Measurements from ENCODE around the gene HLX. TPM values are rescaled to one million over a fixed set of nuclear protein-coding genes. Genes with fewer than 3 reads are reported as not detected.
A peak's percentile ranks its signal among the peaks of the same experiment; 100 is the strongest.

The HLX gene
- total and polyA plus RNA-seq, 4 donors: 3.0 to 8.3 (median 6.1) TPM

DNA sequence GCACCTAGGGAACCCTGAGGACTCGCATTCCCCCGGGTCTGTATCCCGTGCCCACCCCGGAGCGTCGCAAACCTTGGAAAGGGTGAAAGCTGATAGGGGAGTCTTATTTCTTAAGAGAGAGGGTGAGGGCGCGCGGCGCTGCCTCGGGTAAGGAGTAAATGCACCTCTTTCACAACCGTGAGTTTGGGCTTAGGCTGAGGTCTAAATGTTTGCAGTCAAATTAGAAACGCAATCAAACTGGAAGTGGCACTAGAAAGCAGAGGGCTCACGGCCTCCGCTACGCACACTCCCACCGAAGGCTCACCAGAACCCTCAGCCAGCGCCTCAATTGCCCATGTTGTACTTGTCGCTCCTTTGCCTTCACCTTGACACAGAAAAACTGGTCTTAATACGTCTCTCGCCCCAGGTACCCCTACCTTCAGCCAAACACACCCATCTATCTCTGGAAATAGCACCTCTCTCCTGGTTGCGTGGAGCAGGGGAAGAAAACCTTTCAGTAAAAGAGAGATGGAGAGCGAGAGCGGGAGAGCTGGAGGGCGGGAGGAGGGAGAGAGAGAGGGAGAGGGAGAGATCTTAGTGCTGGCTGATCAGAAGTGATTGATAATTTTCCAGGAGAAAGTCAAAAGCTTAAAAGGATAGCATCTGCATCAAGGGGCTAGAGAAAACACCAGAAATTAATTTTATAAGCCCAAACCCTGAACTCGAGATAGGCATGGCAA, 1.7 kb upstream of the HLX start:
- peaks cover 3 to 64% (median 56%) of the 10 kb centered on the region in 4 donors for H3K4me1 ChIP-seq (ENCODE audit: control insufficient read depth in 4 of 4, insufficient read depth in 4 of 4, low read length in 3 of 4)
- H3K9ac ChIP-seq (ENCODE audit: low read depth in 1 of 2, low read length in 2 of 2): peak overlapping the region in 1 of 2 donors; percentile 5
- no peak for DNase-seq (ENCODE audit: low spot score)
- H3K27me3 ChIP-seq (ENCODE audit: control insufficient read depth in 4 of 4, insufficient read depth in 4 of 4, low read length in 3 of 4): no peaks in the 10 kb centered on the region
- TF ChIP-seq FOXA1 (IDR thresholded peaks at IDR 0.05): no peak
- no peak for TF ChIP-seq NR2F2 (IDR thresholded peaks at IDR 0.05)
- H3K4me3 ChIP-seq (ENCODE audit: low read depth in 1 of 3, low read length in 3 of 3): peak overlapping the region in 1 of 3 donors; percentile 22
- WGBS: 65% methylated on average over 26 of the region's 26 CpGs
- peak overlapping the region; percentile 88 to 96 for H3K27ac ChIP-seq (ENCODE audit: low read depth in 1 of 2, low read length in 2 of 2)
- no peaks in the 10 kb centered on the region for H3K9me3 ChIP-seq (ENCODE audit: control insufficient read depth in 4 of 4, low read length in 3 of 4)
- H3K36me3 ChIP-seq (ENCODE audit: control insufficient read depth in 4 of 4, insufficient read depth in 3 of 4, low read depth in 1 of 4, low read length in 3 of 4): peaks cover 0 to under 1% (median 0%) of the 10 kb centered on the region in 4 donors

GRCh38 chr1:220878191-220879075, 810 bp upstream of the HLX start:
- DNase-seq (ENCODE audit: low spot score): no peak
- peak overlapping the region; percentile 88 to 96 for H3K27ac ChIP-seq (ENCODE audit: low read depth in 1 of 2, low read length in 2 of 2)
- no peaks in the 10 kb centered on the region for H3K27me3 ChIP-seq (ENCODE audit: control insufficient read depth in 4 of 4, insufficient read depth in 4 of 4, low read length in 3 of 4)
- peaks cover 3 to 58% (median 54%) of the 10 kb centered on the region in 4 donors for H3K4me1 ChIP-seq (ENCODE audit: control insufficient read depth in 4 of 4, insufficient read depth in 4 of 4, low read length in 3 of 4)
- 25% methylated on average over 42 of the region's 42 CpGs for WGBS
- peaks cover 0 to 8% (median under 1%) of the 10 kb centered on the region in 4 donors for H3K36me3 ChIP-seq (ENCODE audit: control insufficient read depth in 4 of 4, insufficient read depth in 3 of 4, low read depth in 1 of 4, low read length in 3 of 4)
- H3K9ac ChIP-seq (ENCODE audit: low read depth in 1 of 2, low read length in 2 of 2): peak overlapping the region; percentile 57 to 58
- H3K4me3 ChIP-seq (ENCODE audit: low read depth in 1 of 3, low read length in 3 of 3): peak overlapping the region; percentile 59 to 72 (median 61)
- TF ChIP-seq GABPA (IDR thresholded peaks at IDR 0.05 in 1 of 2, conservative IDR thresholded peaks at IDR 0.05 in 1 of 2) (no peak), YY1 (IDR thresholded peaks at IDR 0.05) (no peak), FOXA1 (IDR thresholded peaks at IDR 0.05) (no peak), HNF4A (conservative IDR thresholded peaks at IDR 0.05) (no peak), TAF1 (conservative IDR thresholded peaks at IDR 0.05) (no peak), RAD21 (IDR thresholded peaks at IDR 0.05) (no peak), HNF4G (IDR thresholded peaks at IDR 0.05) (no peak), NR2F2 (IDR thresholded peaks at IDR 0.05) (no peak), RXRA (IDR thresholded peaks at IDR 0.05) (no peak)
- TF ChIP-seq, protein P1, sequence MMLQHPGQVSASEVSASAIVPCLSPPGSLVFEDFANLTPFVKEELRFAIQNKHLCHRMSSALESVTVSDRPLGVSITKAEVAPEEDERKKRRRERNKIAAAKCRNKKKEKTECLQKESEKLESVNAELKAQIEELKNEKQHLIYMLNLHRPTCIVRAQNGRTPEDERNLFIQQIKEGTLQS (IDR thresholded peaks at IDR 0.05): no peak
- TF ChIP-seq, protein P2, sequence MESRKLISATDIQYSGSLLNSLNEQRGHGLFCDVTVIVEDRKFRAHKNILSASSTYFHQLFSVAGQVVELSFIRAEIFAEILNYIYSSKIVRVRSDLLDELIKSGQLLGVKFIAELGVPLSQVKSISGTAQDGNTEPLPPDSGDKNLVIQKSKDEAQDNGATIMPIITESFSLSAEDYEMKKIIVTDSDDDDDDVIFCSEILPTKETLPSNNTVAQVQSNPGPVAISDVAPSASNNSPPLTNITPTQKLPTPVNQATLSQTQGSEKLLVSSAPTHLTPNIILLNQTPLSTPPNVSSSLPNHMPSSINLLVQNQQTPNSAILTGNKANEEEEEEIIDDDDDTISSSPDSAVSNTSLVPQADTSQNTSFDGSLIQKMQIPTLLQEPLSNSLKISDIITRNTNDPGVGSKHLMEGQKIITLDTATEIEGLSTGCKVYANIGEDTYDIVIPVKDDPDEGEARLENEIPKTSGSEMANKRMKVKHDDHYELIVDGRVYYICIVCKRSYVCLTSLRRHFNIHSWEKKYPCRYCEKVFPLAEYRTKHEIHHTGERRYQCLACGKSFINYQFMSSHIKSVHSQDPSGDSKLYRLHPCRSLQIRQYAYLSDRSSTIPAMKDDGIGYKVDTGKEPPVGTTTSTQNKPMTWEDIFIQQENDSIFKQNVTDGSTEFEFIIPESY (IDR thresholded peaks at IDR 0.05): no peak
- H3K9me3 ChIP-seq (ENCODE audit: control insufficient read depth in 4 of 4, low read length in 3 of 4): no peaks in the 10 kb centered on the region

DNA sequence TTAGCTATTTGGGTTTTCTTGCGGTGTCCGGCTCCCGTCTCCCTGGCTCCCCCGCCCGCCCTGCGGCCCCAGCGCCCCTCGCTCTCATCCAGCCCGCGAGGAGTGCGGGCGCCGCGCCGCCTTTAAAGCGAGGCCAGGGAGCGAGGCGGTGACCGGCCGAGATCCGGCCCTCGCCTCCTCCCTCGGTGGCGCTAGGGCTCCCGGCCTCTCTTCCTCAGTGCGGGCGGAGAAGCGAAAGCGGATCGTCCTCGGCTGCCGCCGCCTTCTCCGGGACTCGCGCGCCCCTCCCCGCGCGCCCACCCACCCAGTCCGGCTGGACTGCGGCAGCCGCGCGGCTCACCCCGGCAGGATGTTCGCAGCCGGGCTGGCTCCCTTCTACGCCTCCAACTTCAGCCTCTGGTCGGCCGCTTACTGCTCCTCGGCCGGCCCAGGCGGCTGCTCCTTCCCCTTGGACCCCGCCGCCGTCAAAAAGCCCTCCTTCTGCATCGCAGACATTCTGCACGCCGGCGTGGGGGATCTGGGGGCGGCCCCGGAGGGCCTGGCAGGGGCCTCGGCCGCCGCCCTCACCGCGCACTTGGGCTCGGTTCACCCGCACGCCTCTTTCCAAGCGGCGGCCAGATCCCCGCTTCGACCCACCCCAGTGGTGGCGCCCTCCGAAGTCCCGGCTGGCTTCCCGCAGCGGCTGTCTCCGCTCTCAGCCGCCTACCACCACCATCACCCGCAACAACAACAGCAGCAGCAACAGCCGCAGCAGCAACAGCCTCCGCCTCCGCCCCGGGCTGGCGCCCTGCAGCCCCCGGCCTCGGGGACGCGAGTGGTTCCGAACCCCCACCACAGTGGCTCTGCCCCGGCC, 492 bp downstream of the HLX start:
- Histone ChIP-seq H3K27ac (ENCODE audit: low read depth in 1 of 2, low read length in 2 of 2) (peak overlapping the region; percentile 89 to 96), H3K4me1 (ENCODE audit: control insufficient read depth in 4 of 4, insufficient read depth in 4 of 4, low read length in 3 of 4) (peaks cover 3 to 45% (median 41%) of the 10 kb centered on the region in 4 donors)
- DNase-seq (ENCODE audit: low spot score): no peak
- TF ChIP-seq TAF1 (conservative IDR thresholded peaks at IDR 0.05) (no peak), RAD21 (IDR thresholded peaks at IDR 0.05) (no peak), NR2F2 (IDR thresholded peaks at IDR 0.05) (no peak), GABPA (IDR thresholded peaks at IDR 0.05 in 1 of 2, conservative IDR thresholded peaks at IDR 0.05 in 1 of 2) (no peak), HNF4A (conservative IDR thresholded peaks at IDR 0.05) (no peak), RXRA (IDR thresholded peaks at IDR 0.05) (no peak), YY1 (IDR thresholded peaks at IDR 0.05) (no peak), JUND (IDR thresholded peaks at IDR 0.05) (no peak), FOXA1 (IDR thresholded peaks at IDR 0.05) (no peak), EGR1 (IDR thresholded peaks at IDR 0.05; ENCODE audit: low read depth in 2 of 2) (no peak), HNF4G (IDR thresholded peaks at IDR 0.05) (no peak)
- TF ChIP-seq, protein P1 (IDR thresholded peaks at IDR 0.05): no peak
- TF ChIP-seq, protein P3, sequence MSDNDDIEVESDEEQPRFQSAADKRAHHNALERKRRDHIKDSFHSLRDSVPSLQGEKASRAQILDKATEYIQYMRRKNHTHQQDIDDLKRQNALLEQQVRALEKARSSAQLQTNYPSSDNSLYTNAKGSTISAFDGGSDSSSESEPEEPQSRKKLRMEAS (IDR thresholded peaks at IDR 0.05): no peak
- TF ChIP-seq, protein P4, sequence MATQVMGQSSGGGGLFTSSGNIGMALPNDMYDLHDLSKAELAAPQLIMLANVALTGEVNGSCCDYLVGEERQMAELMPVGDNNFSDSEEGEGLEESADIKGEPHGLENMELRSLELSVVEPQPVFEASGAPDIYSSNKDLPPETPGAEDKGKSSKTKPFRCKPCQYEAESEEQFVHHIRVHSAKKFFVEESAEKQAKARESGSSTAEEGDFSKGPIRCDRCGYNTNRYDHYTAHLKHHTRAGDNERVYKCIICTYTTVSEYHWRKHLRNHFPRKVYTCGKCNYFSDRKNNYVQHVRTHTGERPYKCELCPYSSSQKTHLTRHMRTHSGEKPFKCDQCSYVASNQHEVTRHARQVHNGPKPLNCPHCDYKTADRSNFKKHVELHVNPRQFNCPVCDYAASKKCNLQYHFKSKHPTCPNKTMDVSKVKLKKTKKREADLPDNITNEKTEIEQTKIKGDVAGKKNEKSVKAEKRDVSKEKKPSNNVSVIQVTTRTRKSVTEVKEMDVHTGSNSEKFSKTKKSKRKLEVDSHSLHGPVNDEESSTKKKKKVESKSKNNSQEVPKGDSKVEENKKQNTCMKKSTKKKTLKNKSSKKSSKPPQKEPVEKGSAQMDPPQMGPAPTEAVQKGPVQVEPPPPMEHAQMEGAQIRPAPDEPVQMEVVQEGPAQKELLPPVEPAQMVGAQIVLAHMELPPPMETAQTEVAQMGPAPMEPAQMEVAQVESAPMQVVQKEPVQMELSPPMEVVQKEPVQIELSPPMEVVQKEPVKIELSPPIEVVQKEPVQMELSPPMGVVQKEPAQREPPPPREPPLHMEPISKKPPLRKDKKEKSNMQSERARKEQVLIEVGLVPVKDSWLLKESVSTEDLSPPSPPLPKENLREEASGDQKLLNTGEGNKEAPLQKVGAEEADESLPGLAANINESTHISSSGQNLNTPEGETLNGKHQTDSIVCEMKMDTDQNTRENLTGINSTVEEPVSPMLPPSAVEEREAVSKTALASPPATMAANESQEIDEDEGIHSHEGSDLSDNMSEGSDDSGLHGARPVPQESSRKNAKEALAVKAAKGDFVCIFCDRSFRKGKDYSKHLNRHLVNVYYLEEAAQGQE (IDR thresholded peaks at IDR 0.05): no peak

More for the DNA sequence above, 492 bp downstream of the HLX start:
- peak overlapping the region; percentile 71 to 84 (median 71) for H3K4me3 ChIP-seq (ENCODE audit: low read depth in 1 of 3, low read length in 3 of 3)
- H3K9me3 ChIP-seq (ENCODE audit: control insufficient read depth in 4 of 4, low read length in 3 of 4): no peaks in the 10 kb centered on the region
- 1% methylated on average over 94 of the region's 94 CpGs for WGBS
- no peaks in the 10 kb centered on the region for H3K27me3 ChIP-seq (ENCODE audit: control insufficient read depth in 4 of 4, insufficient read depth in 4 of 4, low read length in 3 of 4)
- peaks cover 6 to 18% (median 10%) of the 10 kb centered on the region in 4 donors for H3K36me3 ChIP-seq (ENCODE audit: control insufficient read depth in 4 of 4, insufficient read depth in 3 of 4, low read depth in 1 of 4, low read length in 3 of 4)
- H3K9ac ChIP-seq (ENCODE audit: low read depth in 1 of 2, low read length in 2 of 2): peak overlapping the region; percentile 58 to 92

Measured in liver (tissue), 9 donors.